HG02981 (cell line): ENCODE data around the gene ARHGAP31.
"Not testable (repeated sequence)": the region's sequence is repeated elsewhere in the genome, so short reads cannot be mapped to it uniquely, and the experiment has no call there.

Experiments
- ATAC-seq: cut with Tn5 transposase; IDR thresholded peaks from one replicate; pipeline ENCODE4 v1.9.1; 2021; ENCODE audit warnings: mild to moderate bottlenecking, moderate library complexity; ENCODE audit not compliant: unreplicated experiment

The ARHGAP31 gene

DNA sequence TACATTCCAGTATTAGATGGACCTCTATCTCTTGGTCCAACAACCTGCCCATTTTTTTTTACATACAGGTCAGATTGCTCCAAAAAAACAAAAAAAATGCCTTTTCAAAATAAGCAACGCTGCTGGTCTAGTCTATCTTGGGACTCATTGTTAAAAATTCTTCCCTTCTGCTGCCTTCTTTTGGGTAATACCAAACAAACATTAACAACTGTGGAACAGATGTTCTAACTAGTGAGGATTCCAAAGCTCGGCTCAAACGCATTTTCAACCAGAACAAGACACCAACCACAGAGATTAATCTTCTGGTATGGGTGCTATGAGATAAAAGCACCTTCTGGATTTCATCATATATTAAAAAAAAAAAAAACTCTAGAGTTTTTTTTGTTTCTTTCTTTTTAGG is 24.7 kb downstream of the ARHGAP31 start:
- no peak for ATAC-seq

GRCh38 chr3:119319311-119319710 is 25.1 kb downstream of the ARHGAP31 start:
- no peak for ATAC-seq

GRCh38 chr3:119320785-119321184 is 26.6 kb downstream of the ARHGAP31 start:
- not testable (repeated sequence) for ATAC-seq

DNA sequence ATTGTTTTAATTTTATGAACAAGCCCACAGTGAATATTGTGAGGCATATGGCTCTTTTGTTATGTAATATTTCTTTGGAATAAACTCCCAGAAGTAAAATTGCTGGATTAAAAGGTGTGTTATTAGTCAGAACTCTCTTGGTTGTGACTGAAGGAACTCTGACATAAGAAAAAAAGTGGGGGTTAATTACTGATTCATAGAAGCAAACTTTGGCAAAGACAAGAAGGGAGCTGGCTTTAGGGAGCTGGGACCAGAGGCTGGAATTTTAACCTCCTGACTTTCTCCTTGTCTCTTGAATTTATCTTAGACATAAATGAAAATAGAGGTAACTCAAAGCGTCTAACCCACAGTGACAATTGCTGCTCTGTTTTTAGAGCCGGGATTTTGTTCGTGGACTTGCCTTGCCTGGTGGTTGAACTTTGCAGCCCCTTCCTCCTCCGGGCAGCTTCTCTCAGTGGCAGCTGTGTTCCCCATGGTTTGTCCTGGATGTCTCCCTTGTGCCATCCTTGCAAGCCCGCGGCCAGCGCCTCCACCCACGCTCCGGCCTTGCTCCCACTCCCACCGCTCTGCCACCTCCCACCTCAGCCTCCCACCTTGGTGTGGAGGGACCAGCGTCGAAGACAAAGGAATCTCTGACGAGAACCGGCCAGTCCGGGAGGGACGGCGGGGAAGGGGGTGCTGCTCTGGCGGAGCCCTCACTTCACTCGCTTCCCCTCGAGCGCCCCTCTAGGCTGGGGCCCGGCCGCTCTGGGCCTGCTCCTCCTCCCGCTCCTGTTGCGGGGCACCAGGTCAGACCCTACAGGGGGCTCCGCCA is 28.0 kb downstream of the ARHGAP31 start:
- ATAC-seq, result peak; percentile 32

- ATAC-seq, result peak; percentile 85
These were observed 28.9 kb downstream of the ARHGAP31 start for GRCh38 chr3:119322835-119323722.

- no peak for ATAC-seq
These were observed 29.5 kb downstream of the ARHGAP31 start for GRCh38 chr3:119323723-119324085.

- ATAC-seq, result no peak
These were observed 30.7 kb downstream of the ARHGAP31 start for GRCh38 chr3:119324899-119325298.

- no peak for ATAC-seq
These were observed 32.8 kb downstream of the ARHGAP31 start for GRCh38 chr3:119326976-119327375.

GRCh38 chr3:119329551-119329950 is 35.4 kb downstream of the ARHGAP31 start:
- no peak for ATAC-seq

DNA sequence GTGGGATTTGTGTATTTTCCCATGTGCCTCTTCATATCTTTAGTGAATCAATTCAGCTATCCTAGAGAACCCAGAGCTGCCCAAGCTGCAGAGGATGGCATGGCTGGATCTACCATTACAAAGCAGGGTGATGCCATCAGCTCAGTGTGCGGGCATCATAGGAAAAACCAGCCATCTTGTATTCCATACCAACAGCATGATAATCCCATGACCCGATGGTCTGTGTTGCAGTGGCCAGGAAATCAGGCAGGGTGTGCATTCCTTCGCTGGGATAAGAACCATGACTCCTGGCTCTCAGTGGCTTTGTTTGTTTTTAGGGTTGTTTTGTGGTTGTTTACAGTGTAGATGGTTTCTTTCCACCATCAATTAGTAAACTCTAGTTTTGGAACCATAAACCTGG is 36.0 kb downstream of the ARHGAP31 start:
- ATAC-seq, result no peak

DNA sequence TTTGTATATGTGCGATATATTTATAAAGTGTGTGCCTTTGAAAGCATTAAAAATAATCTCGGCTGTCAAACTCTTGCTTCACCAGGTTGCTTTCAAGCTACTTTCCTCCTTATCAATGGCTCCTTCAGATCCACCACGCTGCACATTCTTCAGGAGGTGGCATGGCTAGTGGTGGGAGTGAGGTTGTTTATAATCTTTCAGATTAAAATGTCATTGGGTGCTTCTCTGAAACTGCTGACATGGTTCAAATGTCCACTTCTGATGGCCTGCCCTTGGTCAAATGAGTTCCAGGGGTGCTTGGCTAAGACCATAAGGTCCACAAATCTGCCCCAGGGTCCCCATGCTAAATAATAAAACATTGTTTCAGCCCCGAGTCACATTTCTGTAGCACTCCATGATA is 36.7 kb downstream of the ARHGAP31 start:
- no peak for ATAC-seq

DNA sequence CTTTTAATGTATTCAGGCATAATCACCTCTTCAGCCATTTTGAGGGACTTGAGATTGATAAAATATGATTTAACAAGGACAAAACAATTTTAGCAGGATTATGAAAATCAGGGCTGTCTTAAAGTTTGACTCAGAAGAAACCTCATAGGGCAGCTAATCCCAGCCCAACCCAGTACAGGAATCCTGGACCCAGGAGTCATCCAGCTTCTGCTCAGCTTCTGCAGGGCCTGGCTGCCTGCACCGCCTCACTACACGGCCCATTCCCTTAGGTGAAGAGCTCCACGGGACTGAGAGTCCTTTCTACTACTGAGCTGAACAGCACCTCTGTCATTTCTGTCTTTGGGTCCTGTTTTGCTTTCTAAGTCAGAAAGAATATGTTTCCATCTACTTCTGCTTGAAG is 37.5 kb downstream of the ARHGAP31 start:
- ATAC-seq, result no peak

DNA sequence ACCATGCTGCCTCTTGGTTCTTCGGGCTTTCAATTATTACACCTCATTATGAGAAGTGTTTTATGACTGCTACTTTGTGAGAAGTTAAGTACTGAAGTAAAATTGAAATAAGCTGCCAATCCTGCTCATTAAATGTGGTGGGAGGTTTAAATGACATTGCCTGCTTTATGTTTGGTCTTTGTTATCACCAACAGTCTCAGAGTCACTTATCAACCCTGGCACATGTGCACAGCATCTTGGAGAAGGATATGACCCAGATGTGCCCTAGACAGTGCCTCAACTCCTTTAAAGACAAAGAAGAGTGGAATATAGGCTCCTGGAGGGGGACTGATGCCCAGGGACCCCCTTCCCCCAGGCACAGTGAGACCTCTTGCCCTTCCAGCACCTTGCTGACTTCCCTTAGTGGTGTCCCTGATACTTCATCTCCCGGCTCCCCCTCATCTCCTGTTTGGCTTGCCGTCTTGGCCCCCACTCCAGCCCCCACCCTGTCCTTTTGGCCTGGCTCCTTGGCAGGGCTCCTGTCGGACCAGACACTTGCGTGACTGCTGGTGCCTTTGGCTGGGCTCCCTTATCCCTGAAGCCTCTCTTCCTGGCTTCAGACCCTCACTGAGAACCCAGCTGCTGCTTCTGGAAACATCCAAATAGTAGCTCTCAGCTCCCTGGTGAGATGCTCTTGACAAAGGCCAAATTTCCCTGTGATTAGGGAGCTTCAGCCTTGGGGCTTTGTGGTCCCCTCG is 39.8 kb downstream of the ARHGAP31 start:
- ATAC-seq, result no peak

GRCh38 chr3:119336823-119337222 is 42.6 kb downstream of the ARHGAP31 start:
- ATAC-seq, result no peak

DNA sequence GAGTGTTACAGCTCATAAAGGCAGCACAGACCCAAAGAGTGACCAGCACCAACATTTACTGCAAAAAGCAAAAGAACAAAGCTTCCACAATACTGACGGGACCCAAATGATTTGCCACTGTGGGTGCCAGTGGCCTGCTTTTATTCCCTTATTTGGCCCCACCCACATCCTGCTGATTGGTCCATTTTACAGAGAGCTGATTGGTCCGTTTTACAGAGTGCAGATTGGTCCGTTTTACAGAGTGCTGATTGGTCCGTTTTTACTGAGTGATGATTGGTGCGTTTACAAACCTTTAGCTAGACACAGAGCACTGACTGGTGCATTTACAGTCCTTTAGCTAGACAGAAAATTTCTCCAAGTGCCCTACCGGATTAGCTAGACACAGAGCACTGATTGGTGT is 43.2 kb downstream of the ARHGAP31 start:
- ATAC-seq, result not testable (repeated sequence)

DNA sequence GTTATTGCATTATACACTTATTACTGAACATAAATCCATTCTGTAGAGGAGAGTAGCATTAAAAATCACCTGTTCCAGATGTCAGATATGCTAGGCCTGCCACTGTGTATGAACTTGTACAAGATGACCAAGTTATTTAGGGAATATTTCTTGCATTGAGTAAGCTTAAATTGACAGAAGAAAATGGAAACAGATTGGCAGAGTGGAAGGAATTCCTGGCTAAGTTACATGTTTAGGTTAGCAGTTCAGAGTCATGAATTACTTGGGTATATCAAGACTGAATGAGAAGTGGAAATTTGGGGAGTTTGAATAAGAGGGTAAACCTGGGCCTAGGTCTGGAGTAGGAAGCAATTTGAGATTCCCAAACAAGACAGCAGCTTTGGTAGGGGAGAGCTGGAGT is 44.6 kb downstream of the ARHGAP31 start:
- ATAC-seq, result no peak

DNA sequence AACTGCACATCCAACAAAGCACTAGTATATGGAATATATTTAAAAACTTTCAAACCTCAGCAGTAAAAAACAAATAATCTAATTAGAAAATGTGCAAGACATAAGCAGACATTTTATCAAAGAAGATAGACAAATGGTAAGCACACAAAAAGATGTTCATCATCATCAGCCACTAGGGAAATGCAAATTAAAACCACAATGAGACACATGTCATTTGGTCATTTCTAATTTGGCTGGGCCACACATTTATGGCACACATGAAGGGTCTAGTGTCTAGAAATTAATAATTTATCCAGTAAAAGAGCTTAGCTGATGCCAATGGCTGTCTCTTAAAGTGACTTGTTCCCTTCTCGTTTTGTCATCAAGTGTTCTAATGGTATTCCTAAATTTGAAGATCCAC is 45.8 kb downstream of the ARHGAP31 start:
- peak; percentile 59 for ATAC-seq

DNA sequence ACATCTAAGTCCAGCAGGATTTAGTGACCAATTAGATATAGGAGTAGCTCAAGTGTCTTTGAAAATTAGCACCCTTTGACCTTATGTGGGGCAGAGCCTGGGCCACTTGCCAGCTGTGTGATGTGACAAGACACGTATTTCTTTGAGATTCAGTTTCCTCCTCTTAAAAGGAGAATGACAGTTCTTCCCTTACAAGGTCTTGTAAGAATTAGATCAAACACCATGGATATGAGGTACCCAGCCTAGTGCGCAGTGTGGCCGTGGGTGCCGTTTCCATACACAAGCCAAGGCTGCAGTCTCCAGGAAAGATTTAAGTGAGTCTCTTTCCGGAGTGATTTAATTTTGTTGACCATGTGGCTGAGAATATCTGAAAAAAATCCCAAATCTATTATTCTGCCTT is 46.3 kb downstream of the ARHGAP31 start:
- ATAC-seq, result no peak

- ATAC-seq, result no peak
These were observed 48.0 kb downstream of the ARHGAP31 start for GRCh38 chr3:119342176-119342575.

- peak; percentile 62 for ATAC-seq
These were observed 49.5 kb downstream of the ARHGAP31 start for GRCh38 chr3:119343719-119344118.

DNA sequence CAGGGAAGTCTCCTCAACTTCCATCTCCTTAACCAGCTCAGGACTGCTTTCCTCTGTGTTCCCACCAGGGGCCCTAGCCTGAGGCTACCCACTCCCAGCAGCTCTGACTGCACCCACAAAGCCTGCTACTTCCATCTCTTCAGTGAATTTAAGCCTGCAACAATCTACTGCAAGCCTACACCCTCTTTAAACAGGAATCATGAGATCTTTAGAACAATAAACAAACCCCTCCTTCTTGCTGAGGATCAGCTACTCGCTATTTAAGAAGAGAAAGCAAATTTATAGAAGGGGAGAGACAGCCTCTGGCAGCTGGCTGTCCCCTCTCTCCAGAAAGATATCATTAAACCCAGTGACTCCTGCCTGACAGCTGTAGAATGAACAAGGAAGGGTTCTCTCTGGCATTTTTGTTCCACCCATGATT is 51.9 kb downstream of the ARHGAP31 start:
- no peak for ATAC-seq
